HG03521 (cell line): Measurements from ENCODE around the gene ALAD.

Experiments
- ATAC-seq: cut with Tn5 transposase; IDR thresholded peaks from one replicate; pipeline ENCODE4 v1.9.1; 2021; ENCODE audit warnings: mild to moderate bottlenecking, moderate library complexity; ENCODE audit not compliant: unreplicated experiment

Gene ALAD

DNA sequence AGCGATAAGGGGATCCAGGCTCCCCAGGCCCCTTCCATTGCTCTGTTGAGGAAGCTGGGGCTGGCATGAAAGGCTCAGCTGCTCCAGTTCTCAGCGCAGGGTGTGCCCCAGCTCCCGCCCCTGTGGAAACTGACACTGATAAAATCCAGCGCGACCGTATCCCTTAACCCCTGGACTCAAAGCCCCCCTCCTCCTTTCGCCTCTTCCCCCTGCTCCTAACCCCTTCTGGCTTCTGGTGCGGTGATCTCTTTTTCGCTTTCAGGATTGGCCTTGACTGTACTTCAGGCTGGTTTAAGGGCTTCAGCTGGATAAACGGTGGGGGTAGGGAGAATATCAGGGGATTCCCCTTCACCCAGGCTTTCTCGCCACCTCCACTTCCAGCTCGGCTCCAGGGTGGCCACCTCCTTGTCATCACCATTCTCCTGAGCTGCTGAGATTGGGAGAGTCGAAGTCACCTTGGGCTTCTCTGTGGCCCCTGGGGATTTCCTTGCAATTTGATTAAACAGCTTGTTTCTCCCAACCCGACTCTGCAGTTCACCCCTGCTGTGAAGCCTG lies 50.9 kb downstream of the ALAD start:
- no peak for ATAC-seq

DNA sequence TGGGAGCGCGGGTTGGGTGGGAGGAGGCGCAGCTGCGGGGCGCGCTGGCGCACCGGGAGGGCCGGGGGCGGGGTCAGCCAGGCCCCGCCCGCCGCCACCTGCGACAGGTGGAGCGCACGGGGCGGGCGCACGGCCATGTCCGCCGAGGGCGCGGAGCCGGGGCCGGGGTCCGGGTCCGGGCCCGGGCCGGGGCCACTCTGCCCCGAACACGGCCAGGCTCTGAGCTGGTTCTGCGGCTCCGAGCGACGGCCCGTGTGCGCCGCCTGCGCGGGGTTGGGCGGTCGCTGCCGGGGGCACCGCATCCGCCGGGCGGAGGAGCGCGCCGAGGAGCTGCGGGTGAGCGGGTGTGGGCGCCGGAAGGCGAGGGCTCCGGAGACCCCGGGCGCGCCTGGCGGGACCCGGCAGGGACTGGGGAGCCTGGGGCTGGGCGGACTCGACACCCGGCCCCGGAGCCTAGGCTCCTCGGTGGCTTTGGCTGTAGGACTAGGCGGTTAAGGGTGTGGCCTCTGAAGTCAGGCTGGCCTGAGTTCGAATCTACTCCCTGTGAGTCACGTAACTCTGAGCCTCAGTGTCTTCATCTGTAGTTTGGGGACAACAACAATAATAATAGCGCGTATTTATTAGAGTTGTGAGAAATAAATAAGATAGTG lies 51.5 kb downstream of the ALAD start, which contains the start of gene BSPRY:
BSPRY (plus strand) TSS at position 97 of the 650 bp plus-strand sequence; CDS start at position 136, 39 bp downstream.
- ATAC-seq = no peak

DNA sequence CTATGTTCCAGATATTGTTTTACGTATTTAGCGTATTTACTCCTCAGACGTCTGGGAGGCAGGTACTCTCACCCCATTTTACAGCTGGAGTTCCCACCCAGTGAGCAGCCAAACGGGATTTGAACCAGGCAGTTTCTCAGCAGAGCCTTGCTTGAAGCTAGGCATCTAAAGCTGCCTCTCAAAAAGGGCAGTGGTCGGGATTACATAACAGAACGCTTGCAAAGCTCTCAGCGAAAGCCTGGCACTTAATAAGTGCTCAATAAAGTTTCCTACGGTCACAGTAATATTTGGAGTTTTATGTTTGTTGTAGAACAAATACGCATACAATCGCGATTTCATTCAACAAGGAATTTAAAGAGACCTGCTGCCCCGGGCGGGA lies 52.0 kb downstream of the ALAD start:
- no peak for ATAC-seq

DNA sequence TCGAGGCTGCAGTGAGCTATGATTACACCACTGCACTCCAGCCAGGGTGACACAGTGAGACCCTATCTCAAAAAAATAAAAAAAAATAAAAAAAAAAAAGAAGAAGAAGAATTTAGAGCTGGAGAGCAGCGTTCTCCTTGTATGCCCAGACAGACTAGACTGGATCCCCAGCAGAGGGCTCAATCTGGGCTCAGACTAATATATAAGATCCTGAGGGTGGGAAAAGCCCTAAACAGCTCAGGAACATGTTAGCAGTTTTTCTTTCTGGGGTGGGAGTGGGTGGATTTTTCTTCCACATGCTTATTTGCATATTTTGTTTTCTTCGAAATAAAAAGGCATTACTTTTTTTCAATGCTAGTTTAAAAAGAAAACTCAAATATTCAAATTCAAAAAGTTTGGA lies 52.6 kb downstream of the ALAD start:
- no peak for ATAC-seq

DNA sequence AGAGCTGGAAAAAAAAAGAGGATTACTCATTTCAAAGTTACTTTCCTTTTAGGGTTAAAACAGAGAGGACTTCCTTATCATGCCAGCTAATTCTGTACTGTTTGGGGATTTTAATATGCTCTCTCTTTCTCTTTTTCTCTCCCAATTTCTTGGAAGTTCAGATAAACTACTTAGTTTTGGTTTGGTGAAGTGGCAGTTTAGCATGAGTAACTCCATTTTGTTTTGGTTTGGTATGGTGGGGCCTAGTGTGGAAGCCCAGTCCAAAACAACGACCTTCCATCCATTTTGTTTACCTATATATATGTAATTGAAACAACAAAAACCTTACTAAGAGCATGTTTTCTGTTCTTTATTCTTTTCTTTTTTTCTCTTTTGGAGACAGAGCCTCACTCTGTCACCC lies 55.4 kb downstream of the ALAD start:
- ATAC-seq = no peak

DNA sequence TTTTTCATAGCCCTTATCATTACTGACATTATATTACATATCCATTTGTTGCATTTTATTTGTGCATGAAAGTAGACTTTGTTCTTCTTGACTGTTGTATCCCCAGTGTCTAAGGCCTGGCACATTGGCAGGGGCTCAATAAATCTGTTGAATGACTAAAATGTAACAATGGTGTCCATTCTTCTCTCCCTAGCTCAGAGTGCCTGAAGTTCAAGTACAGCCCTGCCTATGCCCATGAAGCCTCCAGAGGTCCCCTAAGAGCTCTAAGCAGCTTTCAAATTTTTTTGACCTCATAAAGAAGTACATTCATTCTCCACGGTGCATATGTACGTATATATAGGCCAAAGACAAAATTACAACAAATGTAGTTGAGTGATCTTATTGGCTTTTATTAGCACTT lies 55.9 kb downstream of the ALAD start:
- no peak for ATAC-seq

DNA sequence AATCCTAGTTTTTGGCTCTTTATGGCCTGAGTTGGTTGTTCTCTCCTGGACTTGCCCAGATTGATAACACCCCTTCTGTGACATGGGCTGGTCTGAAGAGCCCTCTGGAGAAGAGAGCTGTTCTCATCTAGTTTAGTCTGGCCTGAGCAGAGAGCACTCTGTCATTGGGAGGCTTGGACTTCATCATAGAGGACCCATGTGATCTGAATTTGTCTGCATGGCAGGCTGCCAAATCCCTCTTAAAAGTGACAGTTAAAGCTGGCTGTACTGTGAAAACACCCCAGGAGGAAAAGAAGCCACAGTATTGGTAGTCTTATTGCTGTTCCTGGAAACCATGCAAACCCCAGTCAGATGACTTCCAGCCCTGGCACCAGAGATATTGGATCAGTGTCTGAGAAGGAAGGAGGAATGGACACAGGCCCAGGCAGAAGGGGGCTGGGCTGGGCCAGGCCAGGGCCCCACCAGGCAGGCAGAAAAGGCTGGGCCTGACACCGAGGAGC lies 57.3 kb downstream of the ALAD start:
- ATAC-seq = no peak

DNA sequence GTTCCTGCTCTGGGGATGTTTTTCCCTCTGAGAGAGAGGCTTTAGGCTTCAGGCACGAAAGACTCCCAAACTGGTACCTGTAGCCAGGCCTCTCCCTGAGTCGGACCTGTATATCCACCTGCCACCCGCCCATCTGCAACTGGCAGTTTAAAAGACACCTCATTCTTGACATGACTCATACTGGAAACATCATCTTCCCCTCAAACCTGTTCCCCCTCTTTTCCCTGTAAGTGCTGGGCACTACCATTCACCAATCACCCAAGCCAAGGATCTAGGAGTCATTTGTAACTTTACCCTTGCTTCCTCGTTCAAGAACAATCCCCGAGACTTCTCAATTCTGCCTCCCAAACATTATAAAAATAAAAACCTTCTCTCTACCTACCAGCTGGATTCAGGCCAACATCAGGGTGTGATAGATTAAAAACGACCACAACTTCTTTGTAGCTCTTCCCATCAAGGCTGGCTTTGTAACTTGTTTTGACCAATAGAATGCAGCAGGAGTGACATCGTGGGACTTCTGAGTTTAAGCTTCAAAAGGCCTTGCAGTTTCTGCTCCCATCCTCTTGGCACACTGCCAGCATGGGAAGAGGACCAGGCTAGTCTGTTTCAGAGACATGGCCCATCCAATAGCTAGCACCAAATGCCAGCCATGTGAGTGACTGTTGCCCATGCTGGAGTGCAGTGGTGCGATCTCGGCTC lies 59.2 kb downstream of the ALAD start:
- no peak for ATAC-seq

DNA sequence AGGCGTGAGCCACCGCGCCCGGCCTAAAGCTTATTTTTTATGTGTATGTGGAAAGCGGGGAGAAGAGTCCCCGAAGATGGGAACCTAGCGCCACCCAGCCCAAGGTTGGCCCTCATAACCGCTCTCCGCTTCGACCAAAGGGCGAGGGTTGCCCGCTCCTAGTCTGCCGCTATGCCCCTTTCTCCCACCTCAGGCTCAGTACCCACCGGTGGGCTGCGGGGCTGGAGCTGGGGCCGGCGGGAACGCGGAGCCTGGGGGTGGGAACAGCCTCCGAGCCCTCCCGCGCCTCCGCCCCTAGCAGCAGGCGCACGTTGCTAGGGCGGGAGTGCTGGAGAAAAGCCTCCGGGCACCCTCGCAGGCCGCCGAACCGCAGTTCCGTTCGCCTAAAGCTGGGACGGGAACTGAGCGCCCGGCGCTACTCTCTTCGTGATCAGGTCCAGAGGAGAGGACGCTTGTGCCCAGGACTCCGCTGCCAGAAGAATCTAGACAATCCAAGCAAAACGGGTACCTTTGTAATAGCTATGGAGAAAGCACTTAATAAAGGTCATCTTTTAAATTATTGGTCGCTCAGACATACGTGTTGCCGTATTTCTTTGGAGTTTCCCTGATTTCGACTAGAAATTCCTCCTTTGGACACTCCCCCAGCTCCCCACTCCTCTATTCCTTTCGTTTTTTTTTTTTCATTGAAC lies 60.9 kb downstream of the ALAD start, which contains the start of gene WDR31:
WDR31 (minus strand) TSS at position 265 of the 689 bp plus-strand sequence. CDS start 8,253 bp downstream, outside the sequence.
- ATAC-seq = peak; percentile 98

DNA sequence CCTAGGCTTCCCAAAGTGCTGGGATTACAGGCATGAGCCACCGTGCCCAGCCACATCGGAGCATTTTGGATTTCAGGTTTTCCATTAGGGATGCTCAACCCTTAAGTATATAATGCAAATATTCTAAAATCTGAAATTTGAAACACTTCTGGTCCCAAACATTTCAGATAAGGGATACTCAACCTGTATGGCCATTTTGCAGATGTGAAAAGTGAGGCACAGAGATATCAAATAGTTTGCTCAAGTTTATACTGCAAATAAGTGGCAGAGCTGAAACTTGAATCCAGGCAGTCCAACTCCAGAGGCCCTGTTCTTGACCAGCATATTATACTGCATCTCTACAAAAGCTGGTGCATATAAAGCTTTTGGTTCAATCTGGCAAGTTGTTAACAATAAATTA lies 63.4 kb downstream of the ALAD start:
- ATAC-seq = no peak
